Activated naive CD8-positive, alpha-beta T cell (primary cell): Measurements from ENCODE around the gene CDK16.

Experiments
- H3K27ac Mint-ChIP-seq: one replicate; pipeline ENCODE4 v1.8.0; 2021; ENCODE audit warnings: mixed read lengths
- H3K27me3 Mint-ChIP-seq: one replicate; pipeline ENCODE4 v1.8.0; 2021; ENCODE audit warnings: mixed read lengths
- H3K36me3 Mint-ChIP-seq: one replicate; pipeline ENCODE4 v1.8.0; 2021; ENCODE audit warnings: mixed read lengths
- H3K4me1 Mint-ChIP-seq: one replicate; pipeline ENCODE4 v1.8.0; 2021; ENCODE audit warnings: low read depth, mixed read lengths
- H3K4me3 Mint-ChIP-seq: one replicate; pipeline ENCODE4 v1.8.0; 2021; ENCODE audit warnings: mild to moderate bottlenecking, mixed read lengths
- H3K9me3 Mint-ChIP-seq: one replicate; pipeline ENCODE4 v1.8.0; 2021; ENCODE audit warnings: low read depth, mixed read lengths

Gene CDK16

DNA sequence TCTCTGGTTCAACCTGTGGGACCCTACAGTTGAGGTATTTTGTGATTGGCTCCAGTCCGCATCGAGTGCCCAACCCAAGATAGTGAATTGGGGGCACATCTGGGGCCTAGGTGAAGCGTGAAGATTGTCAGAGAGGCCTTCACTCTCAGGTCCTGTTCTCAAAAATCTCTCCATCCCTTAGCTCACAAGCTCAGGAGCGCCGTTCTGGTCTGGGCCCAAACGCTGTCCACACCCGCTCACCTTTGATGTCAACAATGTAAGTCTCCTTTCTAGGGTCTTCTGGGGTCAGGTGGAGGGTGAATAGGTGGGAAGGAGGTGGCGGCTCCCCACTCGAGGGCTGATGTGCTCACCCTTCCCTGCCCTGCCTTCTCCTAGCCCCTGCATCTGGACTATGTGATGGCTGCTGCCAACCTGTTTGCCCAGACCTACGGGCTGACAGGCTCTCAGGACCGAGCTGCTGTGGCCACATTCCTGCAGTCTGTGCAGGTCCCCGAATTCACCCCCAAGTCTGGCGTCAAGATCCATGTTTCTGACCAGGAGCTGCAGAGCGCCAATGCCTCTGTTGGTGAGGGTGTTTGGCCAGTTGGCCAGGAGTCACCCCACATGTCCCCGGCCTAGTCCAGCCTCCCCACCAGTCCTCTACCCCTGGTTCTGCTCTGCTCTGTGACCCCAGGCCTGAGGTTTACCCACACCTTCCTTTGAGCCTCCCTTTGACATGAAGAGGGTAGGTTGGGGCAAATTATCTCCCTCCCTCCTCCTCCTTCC, 7.6 kb upstream of the CDK16 start:
- Mint-ChIP-seq H3K4me1 (peaks cover 7% of the 10 kb centered on the region), H3K9me3 (no peaks in the 10 kb centered on the region), H3K4me3 (no peak overlapping the region), H3K27me3 (no peaks in the 10 kb centered on the region), H3K27ac (no peak overlapping the region), H3K36me3 (no peaks in the 10 kb centered on the region)

DNA sequence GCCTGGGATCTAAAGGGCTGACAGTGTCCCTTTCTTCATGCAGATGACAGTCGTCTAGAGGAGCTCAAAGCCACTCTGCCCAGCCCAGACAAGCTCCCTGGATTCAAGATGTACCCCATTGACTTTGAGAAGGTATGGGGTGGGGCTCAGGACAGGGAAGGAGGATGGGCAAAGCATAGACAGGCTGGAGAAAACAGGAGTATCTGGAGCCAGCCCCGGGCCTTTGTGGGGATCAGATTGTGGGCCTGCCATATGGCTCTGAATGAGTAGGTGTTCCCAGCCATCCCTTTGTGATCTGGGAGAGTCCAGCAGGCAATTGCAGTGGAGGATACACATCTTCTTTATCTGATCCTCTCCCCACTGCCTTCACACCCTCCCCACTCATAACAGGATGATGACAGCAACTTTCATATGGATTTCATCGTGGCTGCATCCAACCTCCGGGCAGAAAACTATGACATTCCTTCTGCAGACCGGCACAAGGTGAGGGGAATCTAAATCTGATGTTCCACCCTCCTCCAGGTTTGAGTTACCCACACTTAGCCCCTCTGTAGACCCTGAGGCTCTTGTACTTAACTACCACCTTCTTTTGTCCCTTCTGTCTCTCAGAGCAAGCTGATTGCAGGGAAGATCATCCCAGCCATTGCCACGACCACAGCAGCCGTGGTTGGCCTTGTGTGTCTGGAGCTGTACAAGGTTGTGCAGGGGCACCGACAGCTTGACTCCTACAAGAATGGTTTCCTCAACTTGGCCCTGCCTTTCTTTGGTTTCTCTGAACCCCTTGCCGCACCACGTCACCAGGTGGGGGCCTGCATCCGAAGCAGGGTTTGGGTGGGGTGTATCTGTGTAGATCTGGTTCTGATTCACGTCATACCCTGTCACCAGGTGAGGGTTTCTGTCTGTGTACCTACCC, 5.8 kb upstream of the CDK16 start:
- Mint-ChIP-seq H3K36me3 (peaks cover 3% of the 10 kb centered on the region), H3K27me3 (no peaks in the 10 kb centered on the region), H3K4me1 (peaks cover 18% of the 10 kb centered on the region), H3K9me3 (no peaks in the 10 kb centered on the region), H3K27ac (no peak overlapping the region), H3K4me3 (no peak overlapping the region)

DNA sequence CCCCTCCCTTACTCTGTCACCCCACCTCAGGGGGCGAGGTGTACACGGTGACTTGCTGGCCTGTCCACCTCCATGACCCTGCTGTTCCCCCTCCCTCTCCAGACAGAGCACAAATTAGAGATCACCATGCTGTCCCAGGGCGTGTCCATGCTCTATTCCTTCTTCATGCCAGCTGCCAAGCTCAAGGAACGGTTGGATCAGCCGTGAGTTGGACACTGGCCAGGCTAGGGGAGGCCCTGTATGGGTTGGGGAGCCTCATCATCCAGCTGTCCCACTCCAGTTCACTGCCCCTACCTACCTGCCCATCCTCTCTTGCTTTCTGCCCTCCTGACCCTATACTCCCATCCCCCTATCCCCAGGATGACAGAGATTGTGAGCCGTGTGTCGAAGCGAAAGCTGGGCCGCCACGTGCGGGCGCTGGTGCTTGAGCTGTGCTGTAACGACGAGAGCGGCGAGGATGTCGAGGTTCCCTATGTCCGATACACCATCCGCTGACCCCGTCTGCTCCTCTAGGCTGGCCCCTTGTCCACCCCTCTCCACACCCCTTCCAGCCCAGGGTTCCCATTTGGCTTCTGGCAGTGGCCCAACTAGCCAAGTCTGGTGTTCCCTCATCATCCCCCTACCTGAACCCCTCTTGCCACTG, 3.9 kb upstream of the CDK16 start:
- Mint-ChIP-seq H3K27ac (no peak overlapping the region), H3K4me3 (no peak overlapping the region), H3K9me3 (no peaks in the 10 kb centered on the region), H3K36me3 (peaks cover 3% of the 10 kb centered on the region), H3K4me1 (peaks cover 21% of the 10 kb centered on the region), H3K27me3 (no peaks in the 10 kb centered on the region)

DNA sequence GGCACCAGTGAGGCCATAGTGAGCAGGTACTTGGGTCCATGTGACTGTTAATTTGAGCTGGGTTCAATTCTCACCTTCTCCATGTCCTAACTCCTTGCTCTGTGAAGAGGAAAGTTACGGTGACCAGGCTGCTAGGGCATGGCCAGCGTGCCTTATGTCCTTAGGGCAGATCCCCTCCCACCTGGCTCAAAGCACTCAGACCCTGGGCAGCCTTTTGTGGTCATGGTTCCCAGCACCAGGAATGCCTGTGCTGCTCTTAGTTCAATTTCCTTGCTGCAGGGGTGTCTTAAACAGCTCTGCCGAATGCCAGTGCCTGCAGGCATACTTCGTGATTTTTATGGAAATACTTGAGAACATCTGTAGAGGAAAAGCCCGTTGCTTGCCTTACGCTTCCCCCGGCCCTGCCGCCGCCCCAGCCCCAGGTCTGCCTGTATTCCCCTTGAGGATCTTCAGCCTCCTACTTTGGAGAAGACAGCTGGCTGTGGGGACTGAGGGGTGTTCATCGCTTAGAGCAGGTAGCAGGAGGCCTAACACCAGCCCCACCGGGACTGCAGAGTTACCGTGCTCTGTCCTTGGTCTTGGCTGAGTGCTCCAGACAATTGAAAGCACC, 3.1 kb upstream of the CDK16 start:
- Mint-ChIP-seq H3K4me3 (no peak overlapping the region), H3K36me3 (peaks cover 3% of the 10 kb centered on the region), H3K4me1 (peaks cover 29% of the 10 kb centered on the region), H3K9me3 (no peaks in the 10 kb centered on the region), H3K27me3 (no peaks in the 10 kb centered on the region), H3K27ac (no peak overlapping the region)

DNA sequence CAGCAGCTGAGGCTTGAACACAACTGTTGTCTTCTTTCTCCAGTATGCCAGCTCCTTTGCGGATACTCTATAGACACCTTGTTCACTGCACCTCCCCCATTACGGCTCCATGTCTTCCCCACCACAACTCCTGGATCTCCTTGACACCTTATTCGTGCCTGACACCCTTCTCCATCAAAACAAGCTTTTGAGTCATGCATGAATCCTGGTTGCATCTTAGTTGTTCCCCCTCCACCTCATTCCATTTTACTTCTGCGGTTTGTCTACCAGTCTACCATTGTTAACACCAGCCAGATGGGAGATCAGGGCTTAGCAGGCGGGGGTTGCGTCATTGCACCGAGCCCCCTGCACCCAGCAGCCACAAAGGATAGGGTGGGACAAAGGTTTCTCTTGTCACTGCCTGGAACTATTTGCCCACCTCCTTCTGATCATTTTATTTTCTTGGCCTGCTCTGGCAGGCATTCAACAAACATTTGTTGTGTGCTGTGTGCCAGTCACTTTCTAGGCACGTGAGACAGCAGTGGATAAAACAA, 2.0 kb upstream of the CDK16 start:
- H3K27me3 Mint-ChIP-seq, result no peaks in the 10 kb centered on the region
- no peaks in the 10 kb centered on the region for H3K9me3 Mint-ChIP-seq
- H3K27ac Mint-ChIP-seq, result peak overlapping the region; percentile 98
- H3K4me1 Mint-ChIP-seq, result peaks cover 38% of the 10 kb centered on the region
- peaks cover 3% of the 10 kb centered on the region for H3K36me3 Mint-ChIP-seq
- peak overlapping the region; percentile 90 for H3K4me3 Mint-ChIP-seq

DNA sequence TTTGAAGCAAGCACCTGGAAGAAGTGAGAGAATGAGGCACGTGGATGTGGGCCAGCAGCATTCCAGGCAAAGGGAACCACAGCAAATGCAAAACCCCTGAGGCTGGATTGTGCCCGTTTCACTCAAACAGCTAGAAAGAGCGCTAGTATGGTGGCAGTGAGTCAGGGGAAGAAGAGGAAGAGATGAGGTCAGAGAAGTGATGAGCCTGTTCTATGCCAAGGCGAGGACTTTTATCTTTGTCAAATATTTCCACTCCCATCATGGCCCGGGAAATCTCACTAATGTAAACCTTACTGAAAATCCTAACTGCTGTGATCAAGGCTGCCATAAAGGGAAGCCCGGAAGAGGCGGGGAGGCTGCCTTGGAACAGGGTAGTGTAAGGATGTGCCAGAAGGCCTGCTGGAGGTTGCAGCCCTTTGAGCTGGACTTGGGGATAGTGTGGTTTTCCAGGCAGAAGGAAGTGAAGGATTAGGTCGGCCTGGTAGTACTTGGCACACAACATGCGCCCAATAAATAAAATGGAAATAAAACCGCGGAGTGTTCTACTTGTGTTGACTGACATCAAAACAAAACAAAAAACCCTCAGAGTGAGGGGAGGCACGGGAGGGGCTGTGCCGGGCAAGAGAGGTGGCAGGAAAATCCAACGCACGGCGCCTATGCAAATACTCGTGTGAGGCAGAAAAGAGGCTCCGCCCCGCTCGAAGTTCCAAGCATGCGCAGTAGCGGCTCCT, 1.2 kb upstream of the CDK16 start:
- Mint-ChIP-seq H3K27ac (peak overlapping the region; percentile 98), H3K9me3 (no peaks in the 10 kb centered on the region), H3K27me3 (no peaks in the 10 kb centered on the region), H3K4me1 (peaks cover 44% of the 10 kb centered on the region), H3K4me3 (peak overlapping the region; percentile 90), H3K36me3 (peaks cover 3% of the 10 kb centered on the region)

DNA sequence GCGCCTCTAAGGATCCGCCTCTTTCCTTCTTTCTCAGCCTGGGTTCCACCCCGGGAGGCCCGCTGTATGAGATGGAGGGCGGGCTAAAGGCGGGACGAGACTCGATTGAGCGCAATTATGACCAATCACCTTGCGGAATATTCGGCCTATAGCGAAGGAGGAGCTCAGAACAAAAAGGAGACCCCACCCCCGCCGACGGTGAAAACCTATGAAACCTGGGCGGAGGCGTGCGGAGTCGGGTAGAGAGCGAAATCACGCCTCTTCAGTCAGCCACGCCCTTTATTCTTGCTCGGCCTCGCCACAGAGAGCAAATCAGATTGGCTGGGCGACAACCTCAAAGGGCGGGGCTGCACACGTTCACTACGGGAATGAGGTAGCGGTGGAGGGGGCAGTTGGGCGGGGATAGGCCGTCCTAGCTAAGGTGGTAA, 615 bp upstream of the CDK16 start:
- H3K4me1 Mint-ChIP-seq, result peaks cover 44% of the 10 kb centered on the region
- peaks cover 3% of the 10 kb centered on the region for H3K36me3 Mint-ChIP-seq
- peak overlapping the region; percentile 90 for H3K4me3 Mint-ChIP-seq
- H3K27me3 Mint-ChIP-seq, result no peaks in the 10 kb centered on the region
- H3K27ac Mint-ChIP-seq, result peak overlapping the region; percentile 98
- no peaks in the 10 kb centered on the region for H3K9me3 Mint-ChIP-seq

DNA sequence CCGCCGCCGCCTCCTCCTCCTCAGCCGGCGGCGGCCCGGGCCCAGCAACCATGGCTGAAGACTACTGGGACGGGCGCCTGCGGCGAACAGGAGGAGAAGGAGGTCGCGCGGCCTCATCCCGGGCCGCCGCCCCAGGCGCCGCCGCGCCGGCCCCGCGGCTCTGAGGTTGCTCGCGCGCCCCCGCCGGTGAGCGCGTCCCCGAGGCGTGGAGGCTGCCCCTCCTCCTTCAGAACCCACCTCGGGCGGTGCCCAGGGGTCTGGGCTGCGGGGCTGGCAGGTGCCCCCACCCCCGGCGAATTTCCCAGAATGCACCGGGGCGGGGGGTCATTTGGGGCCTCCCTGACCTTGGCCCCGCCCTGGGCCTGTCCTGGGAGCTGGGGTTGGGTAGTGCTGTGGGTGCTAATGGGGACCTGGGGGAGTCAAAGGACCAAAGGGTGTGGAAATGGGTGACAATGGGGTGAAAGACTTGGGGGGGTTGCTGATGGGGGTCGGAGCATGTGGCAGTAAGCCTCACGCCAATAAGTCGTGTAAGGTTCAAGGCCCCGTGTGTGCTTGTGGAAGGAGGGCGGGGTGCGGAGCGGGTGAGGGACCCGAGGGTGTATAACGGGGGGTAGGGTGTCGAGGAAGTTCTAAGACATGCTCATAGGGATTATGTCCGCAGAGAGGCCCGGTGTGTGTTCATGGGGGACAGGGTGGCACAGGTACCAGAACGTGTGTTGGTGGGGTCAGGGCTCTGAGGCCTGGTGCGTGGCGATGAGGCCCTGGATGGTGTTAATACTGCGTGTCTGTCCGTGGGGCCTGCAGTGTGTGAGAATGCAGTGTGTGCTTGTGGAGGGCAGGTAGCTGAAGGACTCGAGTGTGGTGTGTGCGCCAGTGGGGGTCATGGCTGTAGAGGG, 687 bp downstream of the CDK16 start:
- Mint-ChIP-seq H3K9me3 (no peaks in the 10 kb centered on the region), H3K36me3 (peaks cover 3% of the 10 kb centered on the region), H3K4me1 (peaks cover 44% of the 10 kb centered on the region), H3K27me3 (no peaks in the 10 kb centered on the region), H3K27ac (peak overlapping the region; percentile 86), H3K4me3 (peak overlapping the region; percentile 93)

DNA sequence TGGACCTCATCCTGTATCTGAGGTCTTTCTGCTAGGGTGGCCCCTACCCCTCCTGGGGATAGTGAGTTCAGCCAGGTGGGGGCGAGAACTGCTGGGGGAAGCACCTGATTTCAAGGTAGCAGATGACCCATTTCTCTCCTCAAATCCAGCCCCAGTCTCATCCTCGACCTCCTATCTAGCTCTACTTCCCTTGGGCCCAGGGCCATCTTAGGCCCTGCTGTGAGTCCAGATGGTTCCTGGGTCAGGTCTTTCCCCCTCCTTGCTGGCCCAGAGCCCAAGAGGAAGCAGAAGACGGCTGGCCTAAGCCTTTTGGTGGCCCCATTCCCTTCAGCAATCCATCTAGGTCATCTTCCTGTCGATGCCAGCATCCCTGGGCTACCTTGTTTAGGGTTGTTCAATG, 3.3 kb downstream of the CDK16 start:
- H3K4me3 Mint-ChIP-seq, result no peak overlapping the region

DNA sequence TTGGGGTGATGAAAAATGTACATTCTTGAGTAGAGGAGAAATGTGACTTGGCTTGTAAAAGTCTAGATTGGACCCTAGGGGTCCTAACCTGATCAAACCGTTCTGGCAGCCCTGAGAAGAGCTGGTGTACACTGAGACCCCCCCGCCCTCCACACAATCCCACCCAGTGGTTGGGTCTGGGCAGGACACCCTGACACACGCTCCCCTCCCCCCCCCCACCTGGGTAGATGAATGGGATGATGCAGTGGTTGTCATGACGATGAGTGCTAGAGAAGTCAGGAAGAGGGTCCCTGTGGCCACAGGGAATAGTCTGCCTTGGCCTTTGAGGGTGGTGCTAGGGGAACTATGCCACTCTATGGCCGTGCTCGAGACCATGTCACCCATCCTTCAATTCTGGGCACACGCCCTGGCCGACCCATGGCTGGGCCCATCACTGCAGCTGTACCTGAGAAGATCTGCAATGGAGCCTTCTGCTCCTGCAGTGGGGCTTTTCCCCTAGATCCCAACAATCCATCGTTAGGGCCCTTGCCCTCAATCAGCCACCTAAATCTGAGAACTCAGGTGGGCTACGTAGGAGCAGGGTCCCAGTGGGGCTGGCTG, 4.4 kb downstream of the CDK16 start:
- Mint-ChIP-seq H3K9me3 (no peaks in the 10 kb centered on the region), H3K27ac (no peak overlapping the region), H3K27me3 (no peaks in the 10 kb centered on the region), H3K4me1 (peaks cover 26% of the 10 kb centered on the region), H3K4me3 (no peak overlapping the region), H3K36me3 (no peaks in the 10 kb centered on the region)

More for the DNA sequence above, 3.3 kb downstream of the CDK16 start:
- Mint-ChIP-seq H3K4me1 (peaks cover 34% of the 10 kb centered on the region), H3K27ac (no peak overlapping the region), H3K36me3 (no peaks in the 10 kb centered on the region), H3K9me3 (no peaks in the 10 kb centered on the region), H3K27me3 (no peaks in the 10 kb centered on the region)

DNA sequence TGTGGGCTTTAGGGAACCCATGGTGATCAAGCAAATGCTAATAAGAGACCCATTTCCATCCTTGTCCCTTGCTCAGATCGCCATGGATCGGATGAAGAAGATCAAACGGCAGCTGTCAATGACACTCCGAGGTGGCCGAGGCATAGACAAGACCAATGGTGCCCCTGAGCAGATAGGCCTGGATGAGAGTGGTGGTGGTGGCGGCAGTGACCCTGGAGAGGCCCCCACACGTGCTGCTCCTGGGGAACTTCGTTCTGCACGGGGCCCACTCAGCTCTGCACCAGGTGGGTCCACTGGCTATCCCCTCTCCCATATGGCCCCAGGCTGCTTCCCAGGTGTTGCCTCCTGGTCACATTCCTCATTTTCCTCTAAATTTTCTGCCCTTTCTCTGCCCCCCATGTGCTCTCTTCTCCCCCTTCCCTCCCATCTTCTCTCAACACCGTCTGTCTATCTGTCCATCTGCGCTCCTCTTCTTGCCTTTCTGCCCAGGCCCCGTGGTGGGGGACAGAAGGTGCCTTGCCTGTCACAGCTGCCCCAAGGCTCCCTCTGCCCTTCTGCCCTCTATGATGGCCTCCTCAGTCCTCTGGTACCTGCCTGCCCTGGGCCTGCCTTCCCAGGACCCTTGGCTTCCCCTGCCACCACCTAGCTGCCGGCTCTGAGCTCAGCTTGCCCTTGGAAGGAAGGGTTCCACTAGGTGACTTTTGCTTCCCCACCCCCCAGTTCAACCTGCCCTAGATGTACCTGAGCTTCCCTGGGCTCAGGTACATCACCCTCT, 5.2 kb downstream of the CDK16 start:
- no peaks in the 10 kb centered on the region for H3K9me3 Mint-ChIP-seq
- no peaks in the 10 kb centered on the region for H3K27me3 Mint-ChIP-seq
- H3K4me3 Mint-ChIP-seq, result no peak overlapping the region
- no peaks in the 10 kb centered on the region for H3K36me3 Mint-ChIP-seq
- no peak overlapping the region for H3K27ac Mint-ChIP-seq
- peaks cover 26% of the 10 kb centered on the region for H3K4me1 Mint-ChIP-seq

DNA sequence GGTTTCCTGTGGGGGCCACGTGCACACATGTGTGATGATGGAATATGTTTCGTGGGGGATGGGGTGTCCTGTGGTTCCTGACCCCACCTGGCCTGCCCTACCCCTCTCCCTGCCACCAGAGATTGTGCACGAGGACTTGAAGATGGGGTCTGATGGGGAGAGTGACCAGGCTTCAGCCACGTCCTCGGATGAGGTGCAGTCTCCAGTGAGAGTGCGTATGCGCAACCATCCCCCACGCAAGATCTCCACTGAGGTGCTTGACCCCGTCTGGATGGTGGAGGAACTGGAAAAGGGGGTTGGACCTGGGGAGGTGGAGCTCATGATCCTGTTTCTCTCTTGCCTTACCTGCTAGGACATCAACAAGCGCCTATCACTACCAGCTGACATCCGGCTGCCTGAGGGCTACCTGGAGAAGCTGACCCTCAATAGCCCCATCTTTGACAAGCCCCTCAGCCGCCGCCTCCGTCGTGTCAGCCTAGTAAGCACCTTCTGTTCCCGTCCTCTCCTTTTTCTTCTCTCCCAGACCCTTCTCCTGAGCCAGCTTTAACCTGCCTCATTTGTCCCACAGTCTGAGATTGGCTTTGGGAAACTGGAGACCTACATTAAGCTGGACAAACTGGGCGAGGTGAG, 5.9 kb downstream of the CDK16 start:
- no peak overlapping the region for H3K27ac Mint-ChIP-seq
- no peak overlapping the region for H3K4me3 Mint-ChIP-seq
- no peaks in the 10 kb centered on the region for H3K27me3 Mint-ChIP-seq
- H3K9me3 Mint-ChIP-seq, result no peaks in the 10 kb centered on the region
- H3K4me1 Mint-ChIP-seq, result peaks cover 25% of the 10 kb centered on the region
- H3K36me3 Mint-ChIP-seq, result no peaks in the 10 kb centered on the region
